HG03439 (cell line): ENCODE measurements around the gene GNB2.

Experiments used
- ATAC-seq: cut with Tn5 transposase; IDR thresholded peaks from one replicate; pipeline ENCODE4 v1.9.1; 2021; ENCODE audit warnings: mild to moderate bottlenecking, moderate library complexity; ENCODE audit not compliant: unreplicated experiment

GNB2 gene

GRCh38 chr7:100673302-100673941 is at the start of gene GNB2:
Gene GNB2 (plus strand): TSS chr7:100673740. CDS start chr7:100676266, 2,526 bp downstream.
- peak; percentile 71 for ATAC-seq

GRCh38 chr7:100623951-100624824 is 49.4 kb upstream of the GNB2 start:
- no peak for ATAC-seq

- ATAC-seq = no peak
Measured at GRCh38 chr7:100626055-100626454, 47.5 kb upstream of the GNB2 start.

GRCh38 chr7:100626530-100627237 is 46.9 kb upstream of the GNB2 start:
- no peak for ATAC-seq

- no peak for ATAC-seq
Measured at GRCh38 chr7:100627238-100627549, 46.3 kb upstream of the GNB2 start.

GRCh38 chr7:100629117-100629716 is 44.3 kb upstream of the GNB2 start:
- ATAC-seq = no peak

- ATAC-seq = no peak
Measured at GRCh38 chr7:100630066-100630465, 43.5 kb upstream of the GNB2 start.

- no peak for ATAC-seq
Measured at GRCh38 chr7:100632951-100633717, 40.4 kb upstream of the GNB2 start.

- no peak for ATAC-seq
Measured at GRCh38 chr7:100639995-100640516, 33.5 kb upstream of the GNB2 start.

- no peak for ATAC-seq
Measured at GRCh38 chr7:100640517-100641440, 32.8 kb upstream of the GNB2 start.

GRCh38 chr7:100641463-100641859 is 32.1 kb upstream of the GNB2 start, which contains the start of gene TFR2:
Gene TFR2 (minus strand): TSS chr7:100641552. CDS start chr7:100641509, 43 bp downstream.
- ATAC-seq = no peak

- ATAC-seq = no peak
Measured at GRCh38 chr7:100641860-100642533, 31.5 kb upstream of the GNB2 start.

GRCh38 chr7:100642534-100642907 is 31.0 kb upstream of the GNB2 start:
- no peak for ATAC-seq

GRCh38 chr7:100649826-100650565 is 23.5 kb upstream of the GNB2 start:
- ATAC-seq = no peak

- ATAC-seq = no peak
Measured at GRCh38 chr7:100654908-100655831, 18.4 kb upstream of the GNB2 start.

GRCh38 chr7:100655908-100656674 is 17.4 kb upstream of the GNB2 start, which contains the start of gene ACTL6B:
Gene ACTL6B (minus strand): TSS chr7:100656448. CDS start chr7:100656354, 94 bp downstream.
- ATAC-seq = no peak
